Panc1 (cell line): ENCODE measurements around the gene OTOF. TPM values are rescaled to one million over a fixed set of nuclear protein-coding genes. Genes with fewer than 3 reads are reported as not detected.

Experiments used
- ATAC-seq: fragments of 200-7000 bp; cut with Tn5 transposase; 2 replicates; pipeline ENCODE4 v1.9.1; 2020; ENCODE audit warnings: mild to moderate bottlenecking, moderate library complexity
- BruUV-seq: library from RNA; stranded (reverse); fragments of 400-500 nt; replicated peaks from 2 replicates; lab custom pipeline; 2021; lab: Mats Ljungman, UMichigan
- CTCF ChIA-PET: fragments of 300-600 bp; sonication (Branson Sonifier 250); formaldehyde crosslinking; loops from one replicate; lab custom pipeline; 2022; ENCODE audit warnings: antibody characterized with exemption; lab: Charles Lee
- POLR2A ChIA-PET: fragments of 300-600 bp; sonication (Branson Sonifier 250); formaldehyde crosslinking; loops from one replicate; lab custom pipeline; 2022; ENCODE audit warnings: antibody characterized with exemption; lab: Charles Lee
- DNase-seq: peaks from one replicate; pipeline ENCODE4 v3.0.0-alpha.2; 2010; ENCODE audit warnings: low read depth, low spot score
- H3K27ac ChIP-seq: 2 replicates; pipeline ENCODE4 v1.5.1; 2011; ENCODE audit warnings: mild to moderate bottlenecking, low read length, inconsistent platforms
- H3K27me3 ChIP-seq: fragments of 200-500 bp; sonication (Bioruptor generic); 2 replicates; pipeline ENCODE4 v1.6.0; 2014; ENCODE audit warnings: low read length, inconsistent platforms; ENCODE audit not compliant: control insufficient read depth, insufficient read depth
- H3K36me3 ChIP-seq: fragments of 200-500 bp; sonication (Bioruptor generic); 2 replicates; pipeline ENCODE4 v1.5.1; 2014; ENCODE audit warnings: inconsistent platforms, mild to moderate bottlenecking, low read length, moderate library complexity; ENCODE audit not compliant: control insufficient read depth, insufficient read depth
- H3K4me1 ChIP-seq: 2 replicates; pipeline ENCODE4 v1.5.1; 2011; ENCODE audit warnings: inconsistent platforms, mild to moderate bottlenecking, low read length, moderate library complexity; ENCODE audit not compliant: control insufficient read depth, insufficient read depth
- H3K4me3 ChIP-seq, 2 experiments: 2 replicates each; pipeline ENCODE4 v1.5.1; 2011 to 2012; ENCODE audit warnings: low read depth in 2 of 2, low read length in 2 of 2, mild to moderate bottlenecking in 2 of 2, inconsistent platforms in 1 of 2, moderate library complexity in 1 of 2
- H3K9me3 ChIP-seq: fragments of 200-500 bp; sonication (Bioruptor generic); 2 replicates; pipeline ENCODE4 v1.5.1; 2014; ENCODE audit warnings: low read depth, mild to moderate bottlenecking, inconsistent platforms, low read length, moderate library complexity; ENCODE audit not compliant: control insufficient read depth, insufficient read depth
- CTCF ChIP-seq: fragments of 450-650 bp; IDR thresholded peaks from 2 replicates; pipeline ENCODE4 v1.5.1; 2017; ENCODE audit warnings: mild to moderate bottlenecking
- POLR2AphosphoS5 ChIP-seq: IDR thresholded peaks from 2 replicates; pipeline ENCODE4 v1.6.1; 2012; ENCODE audit warnings: mild to moderate bottlenecking, low read depth, low read length, moderate library complexity
- SIN3A ChIP-seq: IDR thresholded peaks from 2 replicates; pipeline ENCODE4 v1.6.1; 2012; ENCODE audit warnings: low read depth, mild to moderate bottlenecking, low read length, moderate library complexity, borderline replicate concordance; ENCODE audit not compliant: insufficient read depth
- TCF7L2 ChIP-seq: IDR thresholded peaks from 2 replicates; pipeline ENCODE4 v1.6.1; 2011; ENCODE audit warnings: mild to moderate bottlenecking, low read depth, low read length, inconsistent platforms
- in situ Hi-C: cut with HindIII; loops from 2 replicates; pipeline ENCODE4 v1.10.0; 2016; ENCODE audit warnings: low sequenced_read_pairs, low pct_unique_long_range_greater_than_20kb
- intact Hi-C: fragments of 100-400 bp; cut with micrococcal nuclease; formaldehyde crosslinking; loops from one replicate; pipeline ENCODE4 v1.10.0; 2022; ENCODE audit not compliant: unreplicated experiment
- total RNA-seq: library from RNA; stranded (reverse); gene quantifications from one replicate; pipeline ENCODE4 v1.2.1, GENCODE V29; 2021; ENCODE audit not compliant: unreplicated experiment
- TF ChIP-seq, protein P1 (sequence below), 2 experiments: IDR thresholded peaks; 2 replicates each; pipeline ENCODE4 v1.6.1; 2011 to 2012; ENCODE audit warnings: low read depth in 2 of 2, control low read depth in 1 of 2, low read length in 1 of 2, mild to moderate bottlenecking in 1 of 2, moderate library complexity in 1 of 2; ENCODE audit not compliant: insufficient read depth in 1 of 2

The OTOF gene
- total RNA-seq, 1 experiment from 2014 or later = 0.41 TPM

DNA sequence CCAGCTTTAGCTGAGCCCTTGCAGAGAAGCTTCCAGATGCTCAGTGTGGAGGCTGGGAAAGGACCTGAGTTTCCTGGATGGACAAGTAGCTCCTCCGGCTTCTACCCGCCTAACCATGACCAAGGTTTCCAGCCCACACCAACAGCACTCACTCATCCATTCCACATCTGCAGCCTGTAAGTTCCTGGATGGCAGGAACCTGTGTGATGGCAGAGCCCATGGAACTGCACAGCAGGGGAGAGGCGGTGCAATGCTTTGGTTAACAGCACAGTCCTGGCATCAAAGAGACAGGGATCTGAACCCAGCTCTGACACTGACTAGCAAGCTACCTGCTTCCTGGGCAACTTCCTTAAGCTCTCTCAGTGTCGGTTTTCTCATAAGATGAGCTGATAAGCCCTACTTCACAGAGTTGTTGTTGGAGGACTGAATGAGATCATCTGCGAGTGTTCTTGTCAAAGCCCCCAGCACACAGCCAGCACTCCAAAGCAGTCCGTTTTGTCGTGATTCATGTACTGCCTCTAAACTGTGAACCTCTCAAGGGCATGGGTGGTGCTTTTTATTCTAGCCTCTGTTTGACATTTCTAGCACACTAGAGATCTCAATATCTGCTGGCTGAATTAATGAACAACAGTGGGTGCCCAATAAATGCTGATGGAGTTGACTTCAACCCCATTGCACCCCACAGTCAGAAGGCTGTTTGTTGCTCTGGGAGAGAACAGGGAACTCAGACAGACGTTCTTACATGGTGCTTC is 41.6 kb upstream of the OTOF start:
- no peak for DNase-seq
- POLR2A ChIA-PET = no interaction called here
- no peaks in the 10 kb centered on the region for H3K36me3 ChIP-seq
- H3K4me1 ChIP-seq = no peaks in the 10 kb centered on the region
- H3K27me3 ChIP-seq = peaks cover 11% of the 10 kb centered on the region
- no peak overlapping the region for H3K4me3 ChIP-seq
- H3K9me3 ChIP-seq = no peaks in the 10 kb centered on the region
- no peak for ATAC-seq
- TF ChIP-seq, protein P1, sequence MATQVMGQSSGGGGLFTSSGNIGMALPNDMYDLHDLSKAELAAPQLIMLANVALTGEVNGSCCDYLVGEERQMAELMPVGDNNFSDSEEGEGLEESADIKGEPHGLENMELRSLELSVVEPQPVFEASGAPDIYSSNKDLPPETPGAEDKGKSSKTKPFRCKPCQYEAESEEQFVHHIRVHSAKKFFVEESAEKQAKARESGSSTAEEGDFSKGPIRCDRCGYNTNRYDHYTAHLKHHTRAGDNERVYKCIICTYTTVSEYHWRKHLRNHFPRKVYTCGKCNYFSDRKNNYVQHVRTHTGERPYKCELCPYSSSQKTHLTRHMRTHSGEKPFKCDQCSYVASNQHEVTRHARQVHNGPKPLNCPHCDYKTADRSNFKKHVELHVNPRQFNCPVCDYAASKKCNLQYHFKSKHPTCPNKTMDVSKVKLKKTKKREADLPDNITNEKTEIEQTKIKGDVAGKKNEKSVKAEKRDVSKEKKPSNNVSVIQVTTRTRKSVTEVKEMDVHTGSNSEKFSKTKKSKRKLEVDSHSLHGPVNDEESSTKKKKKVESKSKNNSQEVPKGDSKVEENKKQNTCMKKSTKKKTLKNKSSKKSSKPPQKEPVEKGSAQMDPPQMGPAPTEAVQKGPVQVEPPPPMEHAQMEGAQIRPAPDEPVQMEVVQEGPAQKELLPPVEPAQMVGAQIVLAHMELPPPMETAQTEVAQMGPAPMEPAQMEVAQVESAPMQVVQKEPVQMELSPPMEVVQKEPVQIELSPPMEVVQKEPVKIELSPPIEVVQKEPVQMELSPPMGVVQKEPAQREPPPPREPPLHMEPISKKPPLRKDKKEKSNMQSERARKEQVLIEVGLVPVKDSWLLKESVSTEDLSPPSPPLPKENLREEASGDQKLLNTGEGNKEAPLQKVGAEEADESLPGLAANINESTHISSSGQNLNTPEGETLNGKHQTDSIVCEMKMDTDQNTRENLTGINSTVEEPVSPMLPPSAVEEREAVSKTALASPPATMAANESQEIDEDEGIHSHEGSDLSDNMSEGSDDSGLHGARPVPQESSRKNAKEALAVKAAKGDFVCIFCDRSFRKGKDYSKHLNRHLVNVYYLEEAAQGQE (IDR thresholded peaks at IDR 0.05; ENCODE audit: insufficient read depth in 1 of 2, low read depth in 2 of 2, low read length in 1 of 2) = no peak
- TF ChIP-seq TCF7L2 (no peak), POLR2AphosphoS5 (no peak), SIN3A (no peak), CTCF (no peak)
- BruUV-seq = no TSS peak
- CTCF ChIA-PET = interaction anchor here (0.6 kb wide), 1 partner anchor 52 kb away, joined by 4 read pairs; no protein-coding TSS in a partner anchor
- in situ Hi-C loops (no loop called here), intact Hi-C loops (no loop called here)
- H3K27ac ChIP-seq = no peak overlapping the region

DNA sequence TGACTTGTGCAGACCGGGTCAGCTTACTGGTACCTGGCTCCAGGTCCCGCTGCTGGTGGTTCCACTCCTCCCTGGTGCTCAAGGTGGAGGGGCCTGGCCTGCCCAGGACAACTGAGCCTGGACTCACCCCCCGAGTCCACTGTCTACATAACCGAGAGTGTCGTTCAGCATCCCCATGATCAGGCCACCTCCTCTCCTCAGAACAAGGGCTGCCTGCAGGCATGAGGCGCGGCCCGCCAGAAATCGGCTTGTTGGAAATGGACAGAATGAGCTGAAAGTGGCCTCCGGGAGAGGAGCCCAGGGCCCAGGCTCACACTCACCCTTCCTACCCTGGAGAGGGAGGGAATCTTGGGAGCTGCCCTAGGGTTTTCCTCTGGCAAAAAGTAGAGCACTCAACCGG is 38.9 kb upstream of the OTOF start:
- Histone ChIP-seq H3K27ac (no peak overlapping the region), H3K27me3 (peaks cover 11% of the 10 kb centered on the region), H3K4me1 (no peaks in the 10 kb centered on the region), H3K4me3 (no peak overlapping the region), H3K9me3 (no peaks in the 10 kb centered on the region), H3K36me3 (no peaks in the 10 kb centered on the region)
- no TSS peak for BruUV-seq
- intact Hi-C loops (no loop called here), in situ Hi-C loops (no loop called here)
- ATAC-seq = no peak
- DNase-seq = no peak
- ChIA-PET CTCF (no interaction called here), POLR2A (no interaction called here)
- TF ChIP-seq TCF7L2 (no peak), CTCF (no peak), SIN3A (no peak), POLR2AphosphoS5 (no peak)
- TF ChIP-seq, protein P1 (IDR thresholded peaks at IDR 0.05; ENCODE audit: insufficient read depth in 1 of 2, low read depth in 2 of 2, low read length in 1 of 2) = no peak
